Fibroblast of the aortic adventitia (primary cell): ENCODE data around the gene LYPD6. TPM values are rescaled to one million over a fixed set of nuclear protein-coding genes. Genes with fewer than 3 reads are reported as not detected.

Source experiments
- DNase-seq: peaks from one replicate; pipeline ENCODE4 v3.0.0-alpha.2; 2010; ENCODE audit warnings: low read depth
- H3K4me3 ChIP-seq: 2 replicates; pipeline ENCODE4 v1.5.1; 2011; ENCODE audit warnings: low read depth, mild to moderate bottlenecking, control low read depth, low read length, moderate library complexity
- total RNA-seq: library from RNA; depleted of rRNA; stranded (reverse); fragments of >200 nt; gene quantifications from 2 replicates; pipeline ENCODE4 v1.2.3, GENCODE V29; 2012; ENCODE audit warnings: low replicate concordance
- TF ChIP-seq, protein P1 (sequence below): IDR thresholded peaks from 2 replicates; pipeline ENCODE4 v1.5.1; 2011; ENCODE audit warnings: mild to moderate bottlenecking, low read length, control low read depth, inconsistent platforms; ENCODE audit not compliant: insufficient read depth

LYPD6 gene
- total RNA-seq, 1 donor, result 0.54 TPM

GRCh38 chr2:149389506-149390167, 59.2 kb downstream of the LYPD6 start:
- no peak overlapping the region for H3K4me3 ChIP-seq
- no peak for DNase-seq
- TF ChIP-seq, protein P1, sequence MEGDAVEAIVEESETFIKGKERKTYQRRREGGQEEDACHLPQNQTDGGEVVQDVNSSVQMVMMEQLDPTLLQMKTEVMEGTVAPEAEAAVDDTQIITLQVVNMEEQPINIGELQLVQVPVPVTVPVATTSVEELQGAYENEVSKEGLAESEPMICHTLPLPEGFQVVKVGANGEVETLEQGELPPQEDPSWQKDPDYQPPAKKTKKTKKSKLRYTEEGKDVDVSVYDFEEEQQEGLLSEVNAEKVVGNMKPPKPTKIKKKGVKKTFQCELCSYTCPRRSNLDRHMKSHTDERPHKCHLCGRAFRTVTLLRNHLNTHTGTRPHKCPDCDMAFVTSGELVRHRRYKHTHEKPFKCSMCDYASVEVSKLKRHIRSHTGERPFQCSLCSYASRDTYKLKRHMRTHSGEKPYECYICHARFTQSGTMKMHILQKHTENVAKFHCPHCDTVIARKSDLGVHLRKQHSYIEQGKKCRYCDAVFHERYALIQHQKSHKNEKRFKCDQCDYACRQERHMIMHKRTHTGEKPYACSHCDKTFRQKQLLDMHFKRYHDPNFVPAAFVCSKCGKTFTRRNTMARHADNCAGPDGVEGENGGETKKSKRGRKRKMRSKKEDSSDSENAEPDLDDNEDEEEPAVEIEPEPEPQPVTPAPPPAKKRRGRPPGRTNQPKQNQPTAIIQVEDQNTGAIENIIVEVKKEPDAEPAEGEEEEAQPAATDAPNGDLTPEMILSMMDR, result no peak

DNA sequence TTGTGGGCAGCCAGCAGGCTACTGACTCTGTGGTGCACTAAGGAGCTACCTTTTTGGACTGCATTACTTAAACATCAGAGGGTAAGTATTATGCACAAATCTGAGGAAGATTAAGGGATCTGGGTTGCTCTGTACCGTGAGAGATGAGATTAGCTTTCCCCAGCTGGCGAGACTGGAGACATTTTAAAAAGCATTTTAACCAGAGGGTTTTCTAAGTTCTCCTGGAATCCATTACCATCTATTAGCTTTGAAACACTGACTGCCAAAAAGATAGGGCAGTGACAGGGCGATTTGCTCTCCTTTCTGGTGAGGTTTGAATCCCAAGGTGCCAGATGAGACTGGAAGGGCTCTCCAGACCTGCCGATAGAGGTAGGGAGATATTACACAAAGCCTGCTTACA, 63.2 kb downstream of the LYPD6 start:
- no peak for DNase-seq
- H3K4me3 ChIP-seq, result no peak overlapping the region
- TF ChIP-seq, protein P1, result no peak

GRCh38 chr2:149394864-149395263, 64.5 kb downstream of the LYPD6 start:
- no peak for DNase-seq
- TF ChIP-seq, protein P1, result no peak
- H3K4me3 ChIP-seq, result no peak overlapping the region

GRCh38 chr2:149399934-149400615, 69.7 kb downstream of the LYPD6 start:
- TF ChIP-seq, protein P1, result no peak
- H3K4me3 ChIP-seq, result no peak overlapping the region
- no peak for DNase-seq

DNA sequence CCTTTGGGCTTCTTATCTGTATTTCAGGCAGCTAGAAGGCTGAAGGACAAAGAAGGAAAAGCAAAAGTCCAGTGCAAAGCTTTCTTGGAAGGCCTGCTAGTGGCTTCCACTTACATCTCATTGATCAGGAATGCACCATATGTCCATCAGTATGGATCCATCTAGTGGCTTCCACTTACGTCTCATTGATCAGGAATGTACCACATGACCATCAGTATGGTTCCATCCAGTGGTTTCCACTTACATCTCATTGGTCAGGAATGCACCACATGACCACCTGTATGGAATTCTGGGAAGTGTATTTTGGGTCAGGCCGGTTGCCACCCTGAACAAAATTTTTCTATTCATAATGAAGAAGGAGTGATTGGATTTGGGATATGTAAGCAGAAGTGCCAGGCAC, 70.6 kb downstream of the LYPD6 start:
- DNase-seq, result no peak
- no peak overlapping the region for H3K4me3 ChIP-seq
- TF ChIP-seq, protein P1, result no peak

DNA sequence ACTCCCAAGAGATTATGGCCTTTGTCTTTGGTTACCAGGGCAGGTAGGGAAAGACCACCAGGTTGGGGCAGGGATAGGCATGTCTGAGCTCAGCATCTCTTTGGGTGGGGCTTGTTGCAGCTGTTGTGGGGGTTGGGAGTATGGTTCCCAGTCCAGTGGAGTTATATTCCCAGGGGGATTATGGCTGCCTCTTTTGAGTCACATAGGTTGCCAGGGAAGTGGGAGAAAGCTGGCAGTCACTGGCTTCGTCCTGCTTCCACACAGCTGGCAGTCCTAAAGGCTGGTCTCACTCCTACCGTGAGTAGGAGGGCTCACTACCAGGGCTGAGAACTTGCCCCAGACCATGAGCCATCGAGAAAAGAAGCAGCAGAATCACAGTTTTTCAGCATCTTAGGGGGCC, 79.1 kb downstream of the LYPD6 start:
- no peak for DNase-seq

More for the DNA sequence above, 79.1 kb downstream of the LYPD6 start:
- TF ChIP-seq, protein P1, result no peak
- H3K4me3 ChIP-seq, result no peak overlapping the region
